H1 (cell line): Measurements from ENCODE around the gene REG4.

Experiments used
- CHD1 ChIP-seq: IDR thresholded peaks from 2 replicates; pipeline ENCODE4 v1.6.1; 2012; ENCODE audit warnings: low read depth, low read length, improper control_type of control experiment
- CREB1 ChIP-seq: IDR thresholded peaks from 2 replicates; pipeline ENCODE4 v1.6.1; 2012; ENCODE audit warnings: inconsistent platforms
- CTCF ChIP-seq, 3 experiments: IDR thresholded peaks; 1 replicate in 2 of 3; 2 replicates in 1 of 3; pipeline versions ENCODE4 v1.5.1 to v1.6.1; 2011; ENCODE audit warnings: low read length in 3 of 3, mild to moderate bottlenecking in 3 of 3, inconsistent platforms in 2 of 3, low read depth in 1 of 3, moderate library complexity in 1 of 3; ENCODE audit not compliant: insufficient read depth in 1 of 3; ENCODE audit errors: control extremely low read depth in 1 of 3
- EP300 ChIP-seq, 2 experiments: IDR thresholded peaks; 1 replicate in 1 of 2; 2 replicates in 1 of 2; pipeline ENCODE4 v1.6.1; 2011 to 2012; ENCODE audit warnings: low read depth in 2 of 2, low read length in 2 of 2, mild to moderate bottlenecking in 2 of 2, borderline replicate concordance in 1 of 2, inconsistent platforms in 1 of 2, moderate library complexity in 1 of 2
- HDAC2 ChIP-seq, 2 experiments: fragments of 300-600 bp in 1 of 2; sonication (generic) in 1 of 2; IDR thresholded peaks; 2 replicates each; pipeline ENCODE4 v1.6.1; 2011 to 2012; ENCODE audit warnings: low read depth in 2 of 2, low read length in 2 of 2, mild to moderate bottlenecking in 2 of 2, moderate library complexity in 2 of 2, borderline replicate concordance in 1 of 2, inconsistent platforms in 1 of 2
- HDAC6 ChIP-seq: IDR thresholded peaks from one replicate; pipeline ENCODE4 v1.7.1; 2012; ENCODE audit warnings: low read depth, mild to moderate bottlenecking, inconsistent platforms, low read length, moderate library complexity
- KDM1A ChIP-seq: fragments of 200-600, 300-600 bp; sonication (generic); IDR thresholded peaks from 2 replicates; pipeline ENCODE4 v1.7.1; 2016; ENCODE audit warnings: mild to moderate bottlenecking, low read length, borderline replicate concordance
- NRF1 ChIP-seq: IDR thresholded peaks from 2 replicates; pipeline ENCODE4 v1.6.1; 2011; ENCODE audit warnings: mild to moderate bottlenecking, low read depth, low read length, improper control_type of control experiment
- POLR2A ChIP-seq, 2 experiments: IDR thresholded peaks; 1 replicate in 1 of 2; 2 replicates in 1 of 2; pipeline ENCODE4 v1.6.1; 2011; ENCODE audit warnings: low read depth in 2 of 2, low read length in 2 of 2, mild to moderate bottlenecking in 2 of 2; ENCODE audit errors: control extremely low read depth in 1 of 2
- POLR2AphosphoS5 ChIP-seq: IDR thresholded peaks from 2 replicates; pipeline ENCODE4 v1.6.1; 2011; ENCODE audit warnings: low read depth, low read length
- RAD21 ChIP-seq, 2 experiments: IDR thresholded peaks in 1 of 2; conservative IDR thresholded peaks in 1 of 2; 2 replicates each; pipeline ENCODE4 v1.6.1; 2011; ENCODE audit warnings: low read depth in 2 of 2, low read length in 2 of 2, improper control_type of control experiment in 1 of 2, inconsistent platforms in 1 of 2, mild to moderate bottlenecking in 1 of 2, moderate library complexity in 1 of 2
- TAF1 ChIP-seq: IDR thresholded peaks from 2 replicates; pipeline ENCODE4 v1.6.1; 2011; ENCODE audit warnings: mild to moderate bottlenecking, low read depth, low read length

GRCh38 chr1:119831027-119831426, 19.8 kb upstream of the REG4 start:
- TF ChIP-seq HDAC2 (IDR thresholded peaks at IDR 0.05; ENCODE audit: borderline replicate concordance in 1 of 2, low read depth in 2 of 2, low read length in 2 of 2) (no peak), CHD1 (no peak), POLR2AphosphoS5 (no peak), CREB1 (no peak), CTCF (IDR thresholded peaks at IDR 0.05; ENCODE audit: control extremely low read depth in 1 of 3, insufficient read depth in 1 of 3, low read depth in 1 of 3, low read length in 3 of 3) (no peak), POLR2A (IDR thresholded peaks at IDR 0.05; ENCODE audit: control extremely low read depth in 1 of 2, low read depth in 2 of 2, low read length in 2 of 2) (no peak), RAD21 (IDR thresholded peaks at IDR 0.05 in 1 of 2, conservative IDR thresholded peaks at IDR 0.05 in 1 of 2; ENCODE audit: low read depth in 2 of 2, low read length in 2 of 2) (no peak), TAF1 (no peak), EP300 (IDR thresholded peaks at IDR 0.05; ENCODE audit: borderline replicate concordance in 1 of 2, low read depth in 2 of 2, low read length in 2 of 2) (no peak), HDAC6 (no peak), KDM1A (no peak), NRF1 (no peak)
